Bronchial epithelial cell (primary cell): ENCODE measurements around the gene MECR. TPM values are rescaled to one million over a fixed set of nuclear protein-coding genes. Genes with fewer than 3 reads are reported as not detected.
"Not testable (repeated sequence)": the region's sequence is repeated elsewhere in the genome, so short reads cannot be mapped to it uniquely, and the experiment has no call there.

ENCODE experiments used
- DNase-seq: peaks from one replicate; pipeline ENCODE4 v3.0.0-alpha.2; 2010; ENCODE audit warnings: low read depth
- FAIRE-seq: peaks from 2 replicates; lab custom pipeline; 2011; peaks lifted over from hg19 to GRCh38; lab: Jason Lieb, UNC
- H3K27me3 ChIP-seq: 2 replicates; pipeline ENCODE4 v1.5.1; 2011; ENCODE audit warnings: low read length; ENCODE audit not compliant: control insufficient read depth, insufficient read depth
- H3K36me3 ChIP-seq: 2 replicates; pipeline ENCODE4 v1.5.1; 2011; ENCODE audit warnings: low read length; ENCODE audit not compliant: control insufficient read depth, insufficient read depth
- H3K4me3 ChIP-seq: 2 replicates; pipeline ENCODE4 v1.5.1; 2011; ENCODE audit warnings: mild to moderate bottlenecking, low read depth, low read length, control low read depth
- total RNA-seq: library from RNA; depleted of rRNA; stranded (reverse); fragments of >200 nt; gene quantifications from 2 replicates; pipeline ENCODE4 v1.2.1, GENCODE V29; 2014
- TF ChIP-seq, protein P1 (sequence below): IDR thresholded peaks from 2 replicates; pipeline ENCODE4 v1.5.1; 2011; ENCODE audit warnings: mild to moderate bottlenecking, moderate library complexity, low read length, control low read depth, inconsistent platforms; ENCODE audit not compliant: insufficient read depth, severe bottlenecking

The MECR gene
- total RNA-seq, 1 donor from 2014 or later, result 28.2 TPM

DNA sequence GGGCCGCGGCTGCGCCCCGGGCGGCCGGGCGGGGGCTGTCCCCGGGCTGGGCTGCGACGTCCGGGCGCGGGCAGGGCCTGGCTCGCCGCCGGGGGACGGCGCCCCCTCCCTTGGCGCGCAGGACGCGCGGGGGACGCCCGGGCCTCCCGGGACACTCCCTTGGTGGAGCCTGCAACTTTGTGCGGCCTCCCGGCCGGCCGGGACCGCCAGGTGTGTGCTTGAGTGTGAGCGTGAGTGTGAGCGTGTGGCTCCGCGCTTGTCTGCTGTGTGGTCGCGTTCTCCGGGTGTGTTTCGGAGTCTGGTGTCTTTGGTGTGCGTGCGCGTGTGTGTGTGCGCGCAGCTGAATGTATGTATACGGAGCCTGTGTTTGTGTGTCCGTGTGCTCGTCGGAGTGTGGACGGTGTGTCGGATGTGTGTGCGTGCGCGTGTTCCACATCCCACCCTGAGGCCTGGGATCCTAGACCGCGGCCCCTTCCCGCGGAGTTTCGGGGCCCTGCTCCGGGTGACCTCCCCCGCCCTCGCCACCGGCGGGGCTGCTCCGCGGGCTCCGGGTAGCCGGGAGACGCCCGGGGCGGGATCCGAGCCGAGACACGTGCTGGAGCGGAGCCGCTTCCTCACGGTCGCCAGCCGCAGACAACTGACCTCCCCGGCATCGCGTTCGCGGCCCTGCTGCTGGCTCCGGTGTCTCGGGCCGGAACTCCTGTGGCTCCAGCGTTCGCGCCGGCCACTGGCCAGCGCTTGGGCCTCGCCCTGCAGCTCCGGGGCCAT is 7.3 kb upstream of the MECR start:
- no peaks in the 10 kb centered on the region for H3K36me3 ChIP-seq
- FAIRE-seq (no peak), DNase-seq (peak; percentile 16)
- peak overlapping the region; percentile 75 for H3K4me3 ChIP-seq
- H3K27me3 ChIP-seq, result no peaks in the 10 kb centered on the region
- TF ChIP-seq, protein P1, sequence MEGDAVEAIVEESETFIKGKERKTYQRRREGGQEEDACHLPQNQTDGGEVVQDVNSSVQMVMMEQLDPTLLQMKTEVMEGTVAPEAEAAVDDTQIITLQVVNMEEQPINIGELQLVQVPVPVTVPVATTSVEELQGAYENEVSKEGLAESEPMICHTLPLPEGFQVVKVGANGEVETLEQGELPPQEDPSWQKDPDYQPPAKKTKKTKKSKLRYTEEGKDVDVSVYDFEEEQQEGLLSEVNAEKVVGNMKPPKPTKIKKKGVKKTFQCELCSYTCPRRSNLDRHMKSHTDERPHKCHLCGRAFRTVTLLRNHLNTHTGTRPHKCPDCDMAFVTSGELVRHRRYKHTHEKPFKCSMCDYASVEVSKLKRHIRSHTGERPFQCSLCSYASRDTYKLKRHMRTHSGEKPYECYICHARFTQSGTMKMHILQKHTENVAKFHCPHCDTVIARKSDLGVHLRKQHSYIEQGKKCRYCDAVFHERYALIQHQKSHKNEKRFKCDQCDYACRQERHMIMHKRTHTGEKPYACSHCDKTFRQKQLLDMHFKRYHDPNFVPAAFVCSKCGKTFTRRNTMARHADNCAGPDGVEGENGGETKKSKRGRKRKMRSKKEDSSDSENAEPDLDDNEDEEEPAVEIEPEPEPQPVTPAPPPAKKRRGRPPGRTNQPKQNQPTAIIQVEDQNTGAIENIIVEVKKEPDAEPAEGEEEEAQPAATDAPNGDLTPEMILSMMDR, result no peak

DNA sequence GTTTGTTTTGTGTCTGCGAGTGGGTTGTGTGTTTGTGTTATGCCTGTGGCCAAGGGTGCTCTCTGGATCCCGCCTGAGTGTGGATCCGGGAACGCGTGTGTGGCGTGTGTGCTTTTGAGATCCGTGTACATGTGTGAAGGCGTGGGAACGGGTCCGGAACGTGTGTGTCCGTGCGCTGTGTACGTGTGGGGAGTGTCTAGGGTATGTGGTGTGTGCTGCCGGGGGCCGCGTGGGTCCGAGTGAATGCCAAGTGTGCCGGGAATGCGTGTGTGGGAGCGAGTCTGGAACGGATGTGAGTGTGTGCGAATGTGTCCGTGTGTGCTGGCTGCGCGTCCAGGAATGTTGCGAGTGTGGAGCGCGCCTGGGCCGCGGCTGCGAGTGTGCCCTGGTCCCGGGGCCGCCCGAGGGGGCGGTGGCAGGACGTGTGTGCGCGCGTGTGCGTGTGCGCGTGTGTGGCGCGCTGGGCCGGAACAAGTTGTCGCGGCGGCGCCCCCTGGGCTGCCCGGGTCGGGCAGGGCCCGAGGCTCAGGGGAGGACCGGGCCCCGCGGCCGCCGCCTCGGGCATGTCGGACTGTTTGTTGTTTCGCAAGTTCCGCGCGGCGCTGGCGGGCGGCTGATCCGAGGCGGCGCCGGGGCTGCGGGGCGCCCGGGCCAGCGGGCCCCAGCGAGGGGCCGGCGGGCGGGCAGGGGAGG is 6.5 kb upstream of the MECR start:
- FAIRE-seq (peak; percentile 18), DNase-seq (no peak)
- TF ChIP-seq, protein P1, result no peak
- Histone ChIP-seq H3K36me3 (no peaks in the 10 kb centered on the region), H3K4me3 (peak overlapping the region; percentile 75), H3K27me3 (no peaks in the 10 kb centered on the region)

DNA sequence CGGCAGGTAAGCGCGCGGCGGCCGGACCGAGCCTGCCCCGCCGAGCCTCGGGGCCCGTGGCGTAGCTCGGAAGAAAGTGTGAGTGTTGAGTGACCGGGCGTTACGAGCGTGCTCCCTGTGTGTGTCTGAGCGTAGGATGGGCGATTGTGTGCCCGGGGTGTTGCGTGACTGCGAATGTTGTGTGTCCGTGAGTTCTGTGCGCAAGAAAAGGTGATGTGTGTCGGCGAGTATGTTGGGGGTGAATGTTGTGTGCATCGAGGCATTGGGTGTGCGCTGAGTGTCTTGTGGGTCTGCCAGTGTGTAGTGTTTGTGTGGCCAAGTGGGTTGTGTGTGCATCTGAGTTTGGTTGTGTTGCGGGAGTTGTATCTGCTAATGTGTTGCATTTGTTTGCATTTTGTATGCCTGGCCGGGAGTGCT is 6.0 kb upstream of the MECR start:
- no peaks in the 10 kb centered on the region for H3K27me3 ChIP-seq
- peak; percentile 38 for DNase-seq
- H3K4me3 ChIP-seq, result peak overlapping the region; percentile 75
- FAIRE-seq, result peak; percentile 23
- H3K36me3 ChIP-seq, result no peaks in the 10 kb centered on the region
- TF ChIP-seq, protein P1, result no peak

DNA sequence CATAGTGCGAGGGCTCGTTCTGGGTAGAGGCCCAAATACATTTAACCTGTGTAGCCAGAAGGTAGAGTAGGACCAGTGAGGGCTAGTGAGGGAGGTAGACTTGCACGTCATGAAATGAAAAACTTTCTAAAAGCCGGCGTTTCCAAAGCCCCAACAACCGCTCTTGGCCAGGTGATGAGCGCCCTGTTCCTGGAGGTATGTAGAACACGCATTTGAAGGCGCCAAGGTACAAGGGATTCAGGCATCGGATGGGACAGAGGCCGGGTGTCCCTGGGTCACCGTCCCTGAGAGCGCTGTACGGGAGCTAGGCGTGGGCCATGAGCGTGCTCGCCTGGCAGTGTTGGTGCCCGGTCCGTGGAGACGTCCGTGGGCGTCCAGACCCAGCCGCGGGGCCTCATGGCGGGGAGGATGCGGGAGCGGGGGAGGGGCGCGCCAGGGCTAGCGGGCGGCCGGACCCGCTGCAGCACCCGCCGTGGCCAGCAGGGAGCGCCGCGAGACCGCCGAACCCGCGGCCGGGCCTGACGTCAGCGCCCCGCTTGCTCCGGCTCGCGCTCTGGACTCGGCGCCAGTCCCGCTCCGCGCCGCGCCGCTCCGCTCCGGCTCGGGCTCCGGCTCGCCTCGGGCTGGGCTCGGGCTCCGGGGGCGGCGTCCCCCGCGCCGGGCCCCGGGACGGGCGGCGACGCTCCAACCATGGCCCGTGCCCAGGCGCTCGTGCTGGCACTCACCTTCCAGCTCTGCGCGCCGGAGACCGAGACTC is 5.4 kb upstream of the MECR start, which contains the start of gene PTPRU:
Gene PTPRU (plus strand): TSS at position 568 of the 757 bp plus-strand sequence. CDS start 123 bp downstream, at position 691.
- FAIRE-seq (no peak), DNase-seq (peak; percentile 33)
- no peaks in the 10 kb centered on the region for H3K27me3 ChIP-seq

DNA sequence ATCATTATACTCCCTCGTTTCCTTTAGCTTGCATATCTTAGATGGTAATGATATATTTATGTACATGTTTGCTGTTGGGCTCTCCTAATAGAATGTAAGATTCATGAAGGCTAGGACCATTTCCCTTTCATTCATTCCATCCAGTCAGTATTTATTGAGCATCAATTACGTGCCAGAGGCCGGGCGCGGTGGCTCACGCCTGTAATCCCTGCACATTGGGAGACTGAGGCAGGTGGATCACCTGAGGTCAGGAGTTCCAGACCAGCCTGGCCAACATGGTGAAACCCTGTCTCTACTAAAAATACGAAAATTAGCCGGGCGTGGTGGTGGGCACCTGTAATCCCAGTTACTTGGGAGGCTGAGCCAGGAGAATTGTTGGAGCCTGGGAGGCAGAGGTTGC is 4.1 kb upstream of the MECR start:
- not testable (repeated sequence) for H3K36me3 ChIP-seq, H3K4me3 ChIP-seq, DNase-seq, H3K27me3 ChIP-seq, FAIRE-seq

More for the DNA sequence above, 5.4 kb upstream of the MECR start, which contains the start of gene PTPRU:
- Histone ChIP-seq H3K4me3 (peak within 1 kb of the TSS; percentile 75), H3K36me3 (no peaks in the 10 kb centered on the region)
- TF ChIP-seq, protein P1, result peak; percentile 60
